Ovary (tissue), 3 donors: ENCODE results near the gene MAPKAP1.

ENCODE experiments used
- CTCF ChIP-seq, 3 donors: fragments of 450-650 bp in 2 of 3; fragments of 200-600 bp in 1 of 3; IDR thresholded peaks; one replicate each; pipeline versions ENCODE4 v1.5.1 to v1.8.0; 2016 to 2022; ENCODE audit warnings: antibody characterized with exemption in 3 of 3, mild to moderate bottlenecking in 1 of 3
- EP300 ChIP-seq: sonication (generic); formaldehyde crosslinking; IDR thresholded peaks from one replicate; pipeline ENCODE4 v1.6.1; 2017; ENCODE audit warnings: antibody characterized with exemption
- POLR2A ChIP-seq: fragments of 450-650 bp; IDR thresholded peaks from one replicate; pipeline ENCODE4 v1.6.1; 2017; ENCODE audit warnings: antibody characterized with exemption, mild to moderate bottlenecking, moderate library complexity
- donor health status: DM: no; HTN: no; CAD: no.

- TF ChIP-seq CTCF (IDR thresholded peaks at IDR 0.05) (no peak), POLR2A (no peak), EP300 (no peak)
Measured at GRCh38 chr9:125505988-125506438, 201.0 kb downstream of the MAPKAP1 start.
